GM12878 (cell line): ENCODE measurements around the gene GALNT3.

Source experiments
- CTCF ChIP-seq, 3 experiments: IDR thresholded peaks in 2 of 3; conservative IDR thresholded peaks in 1 of 3; 2 replicates each; pipeline ENCODE4 v1.5.1; 2011; ENCODE audit warnings: low read depth in 3 of 3, low read length in 3 of 3, mild to moderate bottlenecking in 3 of 3, control low read depth in 2 of 3, moderate library complexity in 2 of 3, inconsistent platforms in 1 of 3, mixed read lengths in 1 of 3; ENCODE audit not compliant: control insufficient read depth in 2 of 3, insufficient read depth in 1 of 3; ENCODE audit errors: extremely low read depth in 1 of 3
- EZH2 ChIP-seq: IDR thresholded peaks from 2 replicates; pipeline ENCODE4 v1.6.1; 2012; ENCODE audit warnings: low read depth, mild to moderate bottlenecking, control low read depth, inconsistent platforms, low read length, borderline replicate concordance; ENCODE audit not compliant: control insufficient read depth
- FOXM1 ChIP-seq: IDR thresholded peaks from 2 replicates; pipeline ENCODE4 v1.6.1; 2012; ENCODE audit warnings: low read depth, mild to moderate bottlenecking, inconsistent platforms, low read length, moderate library complexity
- MAX ChIP-seq: IDR thresholded peaks from 2 replicates; pipeline ENCODE4 v1.6.1; 2012; ENCODE audit warnings: low read depth, low read length, improper control_type of control experiment
- POLR2AphosphoS5 ChIP-seq: IDR thresholded peaks from 2 replicates; pipeline ENCODE4 v1.6.1; 2011; ENCODE audit warnings: mild to moderate bottlenecking, low read length, inconsistent platforms
- RCOR1 ChIP-seq: conservative IDR thresholded peaks from 2 replicates; pipeline ENCODE4 v1.6.1; 2012; ENCODE audit warnings: low read depth, low read length, improper control_type of control experiment
- RFX5 ChIP-seq: IDR thresholded peaks from 2 replicates; pipeline ENCODE4 v1.6.1; 2011; ENCODE audit warnings: low read depth, low read length, improper control_type of control experiment
- SIX5 ChIP-seq: IDR thresholded peaks from 2 replicates; pipeline ENCODE4 v1.6.1; 2011; ENCODE audit warnings: mild to moderate bottlenecking, low read depth, low read length, moderate library complexity; ENCODE audit not compliant: severe bottlenecking
- TARDBP ChIP-seq: IDR thresholded peaks from 2 replicates; pipeline ENCODE4 v1.6.1; 2016; ENCODE audit warnings: borderline replicate concordance
- USF1 ChIP-seq: IDR thresholded peaks from 2 replicates; pipeline ENCODE4 v1.6.1; 2011; ENCODE audit warnings: borderline replicate concordance, low read depth, mild to moderate bottlenecking, moderate library complexity, mixed read lengths, low read length; ENCODE audit not compliant: insufficient read depth; ENCODE audit errors: extremely low read length
- YY1 ChIP-seq: IDR thresholded peaks from 2 replicates; pipeline ENCODE4 v1.6.1; 2011; ENCODE audit warnings: low read depth, mild to moderate bottlenecking, low read length
- ZNF274 ChIP-seq: IDR thresholded peaks from one replicate; pipeline ENCODE4 v1.8.0; 2011; ENCODE audit not compliant: insufficient read length, insufficient read depth
- ZNF384 ChIP-seq: IDR thresholded peaks from 2 replicates; pipeline ENCODE4 v1.6.1; 2012; ENCODE audit warnings: low read depth, mild to moderate bottlenecking, low read length, improper control_type of control experiment, borderline replicate concordance

- TF ChIP-seq ZNF384, result no peak
- no peak for TF ChIP-seq CTCF (IDR thresholded peaks at IDR 0.05 in 2 of 3, conservative IDR thresholded peaks at IDR 0.05 in 1 of 3; ENCODE audit: control insufficient read depth in 2 of 3, extremely low read depth in 1 of 3, insufficient read depth in 1 of 3, low read depth in 3 of 3, low read length in 3 of 3)
- no peak for TF ChIP-seq RCOR1
- TF ChIP-seq USF1, result no peak
- no peak for TF ChIP-seq TARDBP
- no peak for TF ChIP-seq FOXM1
- no peak for TF ChIP-seq ZNF274
- TF ChIP-seq SIX5, result no peak
- no peak for TF ChIP-seq EZH2
- TF ChIP-seq MAX, result no peak
- no peak for TF ChIP-seq POLR2AphosphoS5
- no peak for TF ChIP-seq YY1
- TF ChIP-seq RFX5, result no peak
Measured at GRCh38 chr2:165776013-165776412, 18.0 kb downstream of the GALNT3 start.
